Stimulated activated CD8-positive, alpha-beta memory T cell treated with anti-CD3 and anti-CD28 coated beads, Interleukin-4, amount 100 ng/mL, for 4 hours (primary cell): ENCODE measurements around the gene PLD2.
A peak's percentile ranks its signal among the peaks of the same experiment; 100 is the strongest.
"Not testable (repeated sequence)": the region's sequence is repeated elsewhere in the genome, so short reads cannot be mapped to it uniquely, and the experiment has no call there.

Source experiments
- DNase-seq, 2 donors: peaks; one replicate each; pipeline ENCODE4 v3.0.0-alpha.2; 2020; ENCODE audit warnings: low read depth in 2 of 2, low spot score in 1 of 2

PLD2 gene

GRCh38 chr17:4789701-4789950, 17.3 kb upstream of the PLD2 start:
- DNase-seq = no peak

GRCh38 chr17:4789951-4790704, 16.8 kb upstream of the PLD2 start:
- DNase-seq = peak; percentile 44 to 59

- no peak for DNase-seq
Observed at GRCh38 chr17:4790705-4791088, 16.3 kb upstream of the PLD2 start.

GRCh38 chr17:4795168-4795567, 11.8 kb upstream of the PLD2 start:
- DNase-seq = no peak

- no peak for DNase-seq
Observed at GRCh38 chr17:4796552-4796920, 10.4 kb upstream of the PLD2 start.

- DNase-seq = no peak
Observed at GRCh38 chr17:4800462-4801196, 6.3 kb upstream of the PLD2 start.

- no peak for DNase-seq
Observed at GRCh38 chr17:4802228-4802627, 4.7 kb upstream of the PLD2 start, which contains the start of gene C17orf114. Gene C17orf114 (minus strand): TSS chr17:4802328.

GRCh38 chr17:4806456-4806776, 536 bp upstream of the PLD2 start:
- no peak for DNase-seq

- DNase-seq = no peak
Observed at GRCh38 chr17:4807605-4808377, 839 bp downstream of the PLD2 start.

- no peak for DNase-seq
Observed at GRCh38 chr17:4808378-4808767, 1.4 kb downstream of the PLD2 start.

- DNase-seq = no peak
Observed at GRCh38 chr17:4810696-4811290, 3.8 kb downstream of the PLD2 start.

- DNase-seq = no peak
Observed at GRCh38 chr17:4811471-4811870, 4.5 kb downstream of the PLD2 start.

- no peak for DNase-seq
Observed at GRCh38 chr17:4812690-4813089, 5.7 kb downstream of the PLD2 start.

- DNase-seq = no peak
Observed at GRCh38 chr17:4815043-4815675, 8.2 kb downstream of the PLD2 start.

- DNase-seq = no peak
Observed at GRCh38 chr17:4816826-4817225, 9.9 kb downstream of the PLD2 start.

GRCh38 chr17:4818276-4818675, 11.3 kb downstream of the PLD2 start:
- no peak for DNase-seq

GRCh38 chr17:4822835-4823234, 15.9 kb downstream of the PLD2 start:
- DNase-seq = no peak

GRCh38 chr17:4823373-4824089, 16.6 kb downstream of the PLD2 start:
- DNase-seq = no peak

GRCh38 chr17:4827399-4827798, 20.4 kb downstream of the PLD2 start:
- DNase-seq = no peak

GRCh38 chr17:4832829-4833177, 25.9 kb downstream of the PLD2 start:
- not testable (repeated sequence) for DNase-seq
